HEK293T (cell line): ENCODE data around the gene INSYN2A.

Experiments
- ELF4 ChIP-seq: fragments of 450-650 bp; IDR thresholded peaks from 2 replicates; pipeline ENCODE4 v1.6.1; 2017; ENCODE audit warnings: antibody characterized with exemption
- FOXA1 ChIP-seq: fragments of 450-650 bp; IDR thresholded peaks from 2 replicates; pipeline ENCODE4 v1.6.1; 2016; ENCODE audit warnings: mild to moderate bottlenecking
- FOXK2 ChIP-seq: fragments of 450-650 bp; IDR thresholded peaks from 2 replicates; pipeline ENCODE4 v1.6.1; 2016; ENCODE audit warnings: mild to moderate bottlenecking
- HDGF ChIP-seq: fragments of 450-650 bp; IDR thresholded peaks from 2 replicates; pipeline ENCODE4 v1.6.1; 2017; ENCODE audit warnings: antibody characterized with exemption, borderline replicate concordance
- LEF1 ChIP-seq: fragments of 450-650 bp; IDR thresholded peaks from 2 replicates; pipeline ENCODE4 v1.6.1; 2017; ENCODE audit warnings: mild to moderate bottlenecking, borderline replicate concordance
- PKNOX1 ChIP-seq: fragments of 450-650 bp; IDR thresholded peaks from 2 replicates; pipeline ENCODE4 v1.6.1; 2016

GRCh38 chr10:127157506-127158200, 38.7 kb downstream of the INSYN2A start:
- TF ChIP-seq FOXK2 (no peak), LEF1 (no peak), PKNOX1 (no peak), ELF4 (no peak), HDGF (no peak), FOXA1 (no peak)
